GM12878 (cell line): ENCODE results near the gene ZCCHC24.

Experiments used
- CTCF ChIP-seq, 3 experiments: IDR thresholded peaks in 2 of 3; conservative IDR thresholded peaks in 1 of 3; 2 replicates each; pipeline ENCODE4 v1.5.1; 2011; ENCODE audit warnings: low read depth in 3 of 3, low read length in 3 of 3, mild to moderate bottlenecking in 3 of 3, control low read depth in 2 of 3, moderate library complexity in 2 of 3, inconsistent platforms in 1 of 3, mixed read lengths in 1 of 3; ENCODE audit not compliant: control insufficient read depth in 2 of 3, insufficient read depth in 1 of 3; ENCODE audit errors: extremely low read depth in 1 of 3
- EZH2 ChIP-seq: IDR thresholded peaks from 2 replicates; pipeline ENCODE4 v1.6.1; 2012; ENCODE audit warnings: low read depth, mild to moderate bottlenecking, control low read depth, inconsistent platforms, low read length, borderline replicate concordance; ENCODE audit not compliant: control insufficient read depth
- HDAC6 ChIP-seq: fragments of 200-600 bp; sonication (generic); IDR thresholded peaks from one replicate; pipeline ENCODE4 v1.8.0; 2017; ENCODE audit warnings: antibody characterized with exemption; ENCODE audit not compliant: unreplicated experiment
- HDGF ChIP-seq: fragments of 450-650 bp; IDR thresholded peaks from 2 replicates; pipeline ENCODE4 v1.6.1; 2016; ENCODE audit warnings: antibody characterized with exemption
- MAX ChIP-seq: IDR thresholded peaks from 2 replicates; pipeline ENCODE4 v1.6.1; 2012; ENCODE audit warnings: low read depth, low read length, improper control_type of control experiment
- MTA3 ChIP-seq: IDR thresholded peaks from 2 replicates; pipeline ENCODE4 v1.6.1; 2012; ENCODE audit warnings: low read length, inconsistent platforms, borderline replicate concordance
- MXI1 ChIP-seq: fragments of 150-350 bp; IDR thresholded peaks from 2 replicates; pipeline ENCODE4 v1.6.1; 2011; ENCODE audit warnings: low read depth, mild to moderate bottlenecking, inconsistent platforms, low read length, improper control_type of control experiment
- POLR2A ChIP-seq: IDR thresholded peaks from 2 replicates; pipeline ENCODE4 v1.6.1; 2011; ENCODE audit warnings: low read depth, mild to moderate bottlenecking, low read length
- RAD21 ChIP-seq: IDR thresholded peaks from 2 replicates; pipeline ENCODE4 v1.6.1; 2011; ENCODE audit warnings: mild to moderate bottlenecking, low read depth, low read length, moderate library complexity; ENCODE audit not compliant: insufficient read depth
- SP1 ChIP-seq: IDR thresholded peaks from one replicate; pipeline ENCODE4 v1.6.1; 2011; ENCODE audit warnings: low read depth, low read length
- SPI1 ChIP-seq: IDR thresholded peaks from 2 replicates; pipeline ENCODE4 v1.6.1; 2011; ENCODE audit warnings: low read depth, mild to moderate bottlenecking, low read length, moderate library complexity, borderline replicate concordance; ENCODE audit not compliant: insufficient read depth
- TARDBP ChIP-seq: IDR thresholded peaks from 2 replicates; pipeline ENCODE4 v1.6.1; 2016; ENCODE audit warnings: borderline replicate concordance
- TF ChIP-seq, protein P1 (sequence below): fragments of 450-650 bp; formaldehyde crosslinking; IDR thresholded peaks from 2 replicates; pipeline ENCODE4 v1.4.0; 2022; ENCODE audit warnings: mild to moderate bottlenecking, moderate library complexity

GRCh38 chr10:79380125-79380945 lies 65.1 kb downstream of the ZCCHC24 start:
- TF ChIP-seq MTA3: no peak
- no peak for TF ChIP-seq EZH2
- TF ChIP-seq, protein P1, sequence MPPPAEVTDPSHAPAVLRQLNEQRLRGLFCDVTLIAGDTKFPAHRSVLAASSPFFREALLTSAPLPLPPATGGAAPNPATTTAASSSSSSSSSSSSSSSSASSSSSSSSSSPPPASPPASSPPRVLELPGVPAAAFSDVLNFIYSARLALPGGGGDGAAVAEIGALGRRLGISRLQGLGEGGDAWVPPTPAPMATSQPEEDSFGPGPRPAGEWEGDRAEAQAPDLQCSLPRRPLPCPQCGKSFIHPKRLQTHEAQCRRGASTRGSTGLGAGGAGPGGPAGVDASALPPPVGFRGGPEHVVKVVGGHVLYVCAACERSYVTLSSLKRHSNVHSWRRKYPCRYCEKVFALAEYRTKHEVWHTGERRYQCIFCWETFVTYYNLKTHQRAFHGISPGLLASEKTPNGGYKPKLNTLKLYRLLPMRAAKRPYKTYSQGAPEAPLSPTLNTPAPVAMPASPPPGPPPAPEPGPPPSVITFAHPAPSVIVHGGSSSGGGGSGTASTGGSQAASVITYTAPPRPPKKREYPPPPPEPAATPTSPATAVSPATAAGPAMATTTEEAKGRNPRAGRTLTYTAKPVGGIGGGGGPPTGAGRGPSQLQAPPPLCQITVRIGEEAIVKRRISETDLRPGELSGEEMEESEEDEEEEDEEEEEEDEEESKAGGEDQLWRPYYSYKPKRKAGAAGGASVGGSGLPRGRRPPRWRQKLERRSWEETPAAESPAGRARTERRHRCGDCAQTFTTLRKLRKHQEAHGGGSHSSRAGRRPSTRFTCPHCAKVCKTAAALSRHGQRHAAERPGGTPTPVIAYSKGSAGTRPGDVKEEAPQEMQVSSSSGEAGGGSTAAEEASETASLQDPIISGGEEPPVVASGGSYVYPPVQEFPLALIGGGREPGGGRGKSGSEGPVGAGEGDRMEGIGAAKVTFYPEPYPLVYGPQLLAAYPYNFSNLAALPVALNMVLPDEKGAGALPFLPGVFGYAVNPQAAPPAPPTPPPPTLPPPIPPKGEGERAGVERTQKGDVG (CRISPR knock-in tag): no peak
- no peak for TF ChIP-seq POLR2A
- no peak for TF ChIP-seq MAX
- no peak for TF ChIP-seq MXI1
- TF ChIP-seq SP1: no peak
- TF ChIP-seq HDGF: no peak
- no peak for TF ChIP-seq CTCF (IDR thresholded peaks at IDR 0.05 in 2 of 3, conservative IDR thresholded peaks at IDR 0.05 in 1 of 3; ENCODE audit: control insufficient read depth in 2 of 3, extremely low read depth in 1 of 3, insufficient read depth in 1 of 3, low read depth in 3 of 3, low read length in 3 of 3)
- no peak for TF ChIP-seq RAD21
- TF ChIP-seq HDAC6: no peak
- no peak for TF ChIP-seq SPI1
- TF ChIP-seq TARDBP: no peak
